Activated naive CD8-positive, alpha-beta T cell (primary cell): ENCODE measurements around the gene MORF4L2.

Experiments used
- H3K27ac Mint-ChIP-seq: one replicate; pipeline ENCODE4 v1.8.0; 2021; ENCODE audit warnings: mixed read lengths
- H3K27me3 Mint-ChIP-seq: one replicate; pipeline ENCODE4 v1.8.0; 2021; ENCODE audit warnings: mixed read lengths
- H3K36me3 Mint-ChIP-seq: one replicate; pipeline ENCODE4 v1.8.0; 2021; ENCODE audit warnings: mixed read lengths
- H3K4me1 Mint-ChIP-seq: one replicate; pipeline ENCODE4 v1.8.0; 2021; ENCODE audit warnings: low read depth, mixed read lengths
- H3K4me3 Mint-ChIP-seq: one replicate; pipeline ENCODE4 v1.8.0; 2021; ENCODE audit warnings: mild to moderate bottlenecking, mixed read lengths
- H3K9me3 Mint-ChIP-seq: one replicate; pipeline ENCODE4 v1.8.0; 2021; ENCODE audit warnings: low read depth, mixed read lengths

The MORF4L2 gene, protein sequence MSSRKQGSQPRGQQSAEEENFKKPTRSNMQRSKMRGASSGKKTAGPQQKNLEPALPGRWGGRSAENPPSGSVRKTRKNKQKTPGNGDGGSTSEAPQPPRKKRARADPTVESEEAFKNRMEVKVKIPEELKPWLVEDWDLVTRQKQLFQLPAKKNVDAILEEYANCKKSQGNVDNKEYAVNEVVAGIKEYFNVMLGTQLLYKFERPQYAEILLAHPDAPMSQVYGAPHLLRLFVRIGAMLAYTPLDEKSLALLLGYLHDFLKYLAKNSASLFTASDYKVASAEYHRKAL

DNA sequence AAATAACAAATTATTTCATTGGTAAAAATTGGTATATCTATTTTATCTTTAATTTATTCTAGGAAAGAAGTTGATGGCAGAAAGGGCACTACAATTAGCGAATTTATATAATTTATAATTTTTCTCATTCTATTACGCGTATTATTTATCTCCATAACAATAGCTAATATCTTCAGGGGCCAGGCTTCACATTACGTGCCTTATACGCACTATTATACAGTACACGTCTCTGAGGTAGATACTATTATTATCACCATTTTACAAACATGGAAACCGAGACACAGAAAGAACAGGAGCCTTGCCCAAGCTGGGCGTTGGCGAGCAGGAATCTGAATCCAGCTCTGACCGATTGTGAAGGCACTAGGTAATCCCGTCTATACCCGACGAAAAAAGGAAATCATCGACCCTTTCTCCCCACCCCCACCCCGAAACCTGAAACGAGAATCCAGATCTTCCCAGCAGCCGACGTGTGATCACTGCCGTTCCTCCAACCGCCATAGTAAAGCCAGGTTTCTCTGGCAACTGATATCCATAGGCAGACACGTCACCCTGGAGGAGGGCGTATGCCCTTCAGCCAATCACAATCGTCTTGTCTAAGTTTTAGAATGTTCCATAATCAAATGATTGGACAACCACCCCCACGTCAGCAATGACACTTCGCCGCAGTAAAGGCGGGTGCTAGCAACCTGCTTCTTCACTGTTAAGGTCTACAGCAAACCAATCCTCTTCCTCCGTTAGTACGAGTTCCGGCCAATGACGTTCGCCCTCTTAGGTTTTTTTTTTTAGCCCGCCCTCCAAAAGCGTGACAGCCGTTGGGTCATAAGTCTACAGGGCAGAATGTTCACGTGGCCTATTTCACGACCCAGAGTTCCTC is at the start of gene MORF4L2:
Gene MORF4L2, minus strand, starts transcription at position 501 of the 874 bp plus-strand sequence. CDS start 9,672 bp downstream, outside the sequence.
- H3K27ac Mint-ChIP-seq, result peak within 1 kb of the TSS; percentile 77

DNA sequence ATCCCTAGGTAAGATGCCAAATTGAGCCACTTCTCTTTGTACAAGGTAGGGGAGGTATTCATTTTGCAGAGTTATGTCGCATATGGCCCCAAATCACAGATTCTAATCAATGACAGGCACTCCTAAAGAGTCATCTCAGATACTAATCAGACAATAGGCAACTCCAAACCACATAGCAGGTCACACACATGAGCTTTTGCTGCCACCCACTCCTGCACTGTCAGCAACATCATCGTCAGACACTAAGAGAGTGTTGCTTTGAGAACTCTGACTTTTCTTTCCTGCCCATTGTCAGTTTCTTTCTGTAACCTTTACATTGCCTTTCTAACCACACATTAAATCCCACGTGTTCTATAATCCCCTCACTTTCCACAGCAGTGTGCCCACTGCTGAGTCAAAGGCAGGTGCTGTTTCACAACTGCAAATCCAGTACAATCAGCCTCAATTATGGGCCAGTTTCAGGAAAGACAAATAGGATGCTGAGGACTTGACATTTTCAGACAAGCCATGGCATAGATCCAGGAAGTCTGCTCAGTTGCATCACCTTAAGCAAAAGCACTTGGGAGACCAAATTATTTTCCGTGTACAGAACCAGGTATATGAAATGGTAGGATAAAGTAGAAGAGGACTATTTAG is 47.7 kb upstream of the MORF4L2 start:
- Mint-ChIP-seq H3K4me1 (no peaks in the 10 kb centered on the region), H3K36me3 (no peaks in the 10 kb centered on the region), H3K9me3 (no peaks in the 10 kb centered on the region), H3K27me3 (no peaks in the 10 kb centered on the region), H3K27ac (no peak overlapping the region), H3K4me3 (no peak overlapping the region)

More for the DNA sequence above, at the start of gene MORF4L2:
- peaks cover 14% of the 10 kb centered on the region for H3K4me1 Mint-ChIP-seq
- H3K9me3 Mint-ChIP-seq, result no peaks in the 10 kb centered on the region
- no peaks in the 10 kb centered on the region for H3K27me3 Mint-ChIP-seq
- no peak within 1 kb of the TSS for H3K4me3 Mint-ChIP-seq
- H3K36me3 Mint-ChIP-seq, result no peaks in the 10 kb centered on the region

DNA sequence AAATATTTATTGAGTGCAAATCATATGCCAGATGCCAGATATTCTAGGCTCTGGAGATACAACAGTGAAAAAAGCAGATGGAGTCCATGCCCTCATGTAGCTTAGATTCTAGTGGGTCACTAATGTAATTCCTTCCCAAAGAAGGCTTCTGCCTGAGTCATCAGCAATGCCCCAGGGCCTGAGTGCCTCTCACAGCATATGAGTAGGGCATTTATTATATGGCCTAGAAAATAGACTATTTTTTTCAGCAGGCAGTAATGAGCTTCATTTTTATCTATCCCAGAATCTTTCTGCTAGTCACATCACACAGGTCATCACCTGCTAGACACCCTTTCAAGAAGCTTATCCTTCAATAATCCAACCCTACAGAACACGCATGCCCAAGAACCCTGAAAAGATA is 46.5 kb upstream of the MORF4L2 start:
- no peaks in the 10 kb centered on the region for H3K4me1 Mint-ChIP-seq
- H3K27me3 Mint-ChIP-seq, result no peaks in the 10 kb centered on the region
- H3K36me3 Mint-ChIP-seq, result no peaks in the 10 kb centered on the region
- H3K9me3 Mint-ChIP-seq, result no peaks in the 10 kb centered on the region
- H3K4me3 Mint-ChIP-seq, result no peak overlapping the region
- H3K27ac Mint-ChIP-seq, result no peak overlapping the region

DNA sequence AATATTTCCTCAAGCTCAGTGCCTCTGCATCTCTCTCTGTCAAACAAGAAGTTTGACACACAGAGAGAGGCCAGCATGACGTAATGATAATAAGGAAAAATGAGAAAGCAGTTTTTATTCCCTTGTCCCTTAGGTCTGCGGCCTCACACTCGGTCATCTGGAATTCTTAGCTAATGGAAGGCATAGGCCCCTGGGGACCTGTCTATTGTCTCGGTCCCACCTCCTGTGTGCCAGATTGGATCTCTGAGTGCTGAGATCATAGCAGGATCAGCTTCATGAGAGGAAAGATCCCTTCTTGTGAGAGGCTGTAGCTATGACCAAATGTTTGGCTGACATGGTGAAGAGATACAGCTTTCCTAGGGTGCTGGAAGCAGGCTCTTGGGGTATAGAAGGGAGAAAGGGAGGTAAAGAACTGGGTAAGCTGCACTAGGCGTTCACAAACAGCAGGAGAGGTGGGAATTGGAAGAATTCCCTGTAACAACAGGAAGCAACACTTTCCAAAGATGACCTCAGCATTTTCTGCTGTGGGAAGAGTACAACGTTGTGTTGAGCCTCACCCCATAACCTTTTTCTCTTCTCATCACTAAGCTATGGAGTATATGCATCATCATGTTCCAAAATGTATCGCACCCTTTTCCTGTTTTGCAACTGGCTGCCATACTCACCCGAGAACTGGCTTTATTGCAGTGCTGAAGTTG is 44.4 kb upstream of the MORF4L2 start:
- no peak overlapping the region for H3K4me3 Mint-ChIP-seq
- no peaks in the 10 kb centered on the region for H3K36me3 Mint-ChIP-seq
- H3K4me1 Mint-ChIP-seq, result no peaks in the 10 kb centered on the region
- H3K27me3 Mint-ChIP-seq, result no peaks in the 10 kb centered on the region
- H3K9me3 Mint-ChIP-seq, result no peaks in the 10 kb centered on the region
- H3K27ac Mint-ChIP-seq, result no peak overlapping the region

DNA sequence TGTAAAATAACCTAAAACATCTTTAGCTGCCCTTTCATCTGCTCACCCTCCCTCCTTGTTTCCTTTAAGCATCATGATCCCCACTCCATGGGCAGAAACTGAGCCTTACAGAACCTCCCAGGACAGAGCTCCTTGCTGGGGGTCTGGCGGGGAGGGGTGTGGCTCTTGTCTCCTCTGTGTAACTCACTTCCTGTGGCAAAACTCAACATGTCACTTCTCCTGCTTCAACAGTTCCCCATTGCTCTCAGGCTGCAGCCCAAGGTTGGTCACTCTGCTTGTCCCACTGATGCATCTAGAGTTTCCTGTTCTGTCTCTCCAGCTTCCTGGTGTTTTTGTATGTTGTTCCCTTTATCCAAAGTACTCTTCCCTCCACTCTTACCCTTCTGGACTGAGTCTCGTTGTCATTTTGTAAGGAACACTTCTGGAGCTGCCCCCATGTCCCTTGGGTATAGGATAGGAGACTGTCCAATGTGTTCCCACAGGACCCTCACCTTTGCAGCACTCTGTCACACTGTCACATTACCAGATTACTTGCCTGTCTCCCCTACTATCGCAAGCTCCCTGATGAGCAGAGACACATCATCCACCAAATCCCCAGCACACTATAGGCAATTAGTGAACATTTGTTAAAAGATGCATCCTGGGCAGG is 43.8 kb upstream of the MORF4L2 start:
- no peaks in the 10 kb centered on the region for H3K27me3 Mint-ChIP-seq
- H3K4me1 Mint-ChIP-seq, result no peaks in the 10 kb centered on the region
- H3K27ac Mint-ChIP-seq, result no peak overlapping the region
- no peaks in the 10 kb centered on the region for H3K9me3 Mint-ChIP-seq
- H3K4me3 Mint-ChIP-seq, result no peak overlapping the region
- no peaks in the 10 kb centered on the region for H3K36me3 Mint-ChIP-seq

DNA sequence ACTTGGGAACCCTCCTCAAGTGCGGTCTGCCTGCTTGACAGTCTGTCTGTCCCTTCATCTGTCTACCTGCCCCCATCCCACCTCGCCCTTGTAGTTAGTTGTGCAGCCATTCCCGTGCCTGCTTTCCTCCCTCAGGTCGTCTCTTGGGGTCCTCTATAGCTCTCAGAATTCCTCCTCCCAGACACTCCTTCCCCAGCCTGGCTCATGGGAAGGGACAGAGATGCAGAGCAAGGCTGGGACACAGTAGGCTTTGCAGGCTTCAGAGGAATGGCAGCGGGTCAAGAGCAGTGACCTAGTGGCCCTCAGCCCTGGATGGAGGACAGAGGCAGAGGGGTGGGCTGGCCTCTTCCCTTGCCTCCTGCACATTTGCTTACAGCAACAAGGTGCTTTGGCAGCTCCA is 42.5 kb upstream of the MORF4L2 start:
- no peaks in the 10 kb centered on the region for H3K9me3 Mint-ChIP-seq

DNA sequence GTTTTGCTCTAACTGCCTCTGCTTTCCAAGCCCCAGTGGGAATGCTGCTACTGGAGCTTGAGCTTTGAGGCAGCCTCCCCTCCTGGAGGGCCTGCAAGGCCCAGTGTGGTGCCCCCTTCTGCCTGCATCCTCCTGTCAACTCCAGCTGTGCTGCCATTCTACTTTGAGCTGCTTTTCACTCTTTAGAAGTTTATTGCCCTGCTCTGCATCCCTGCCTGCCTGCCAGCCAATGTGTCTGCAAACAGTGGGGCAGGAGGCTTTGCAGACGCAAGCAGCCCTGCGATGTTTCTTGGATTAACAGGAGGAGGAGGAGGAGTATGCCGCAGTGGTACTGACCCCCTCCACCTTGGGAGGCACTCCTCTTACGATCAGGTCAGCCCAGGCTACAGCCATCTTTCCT is 40.6 kb upstream of the MORF4L2 start:
- Mint-ChIP-seq H3K36me3 (no peaks in the 10 kb centered on the region), H3K27ac (no peak overlapping the region), H3K4me3 (no peak overlapping the region), H3K9me3 (no peaks in the 10 kb centered on the region), H3K27me3 (no peaks in the 10 kb centered on the region), H3K4me1 (no peaks in the 10 kb centered on the region)

More for the DNA sequence above, 42.5 kb upstream of the MORF4L2 start:
- H3K4me3 Mint-ChIP-seq, result no peak overlapping the region
- no peaks in the 10 kb centered on the region for H3K27me3 Mint-ChIP-seq
- no peaks in the 10 kb centered on the region for H3K36me3 Mint-ChIP-seq
- H3K27ac Mint-ChIP-seq, result no peak overlapping the region
- no peaks in the 10 kb centered on the region for H3K4me1 Mint-ChIP-seq

DNA sequence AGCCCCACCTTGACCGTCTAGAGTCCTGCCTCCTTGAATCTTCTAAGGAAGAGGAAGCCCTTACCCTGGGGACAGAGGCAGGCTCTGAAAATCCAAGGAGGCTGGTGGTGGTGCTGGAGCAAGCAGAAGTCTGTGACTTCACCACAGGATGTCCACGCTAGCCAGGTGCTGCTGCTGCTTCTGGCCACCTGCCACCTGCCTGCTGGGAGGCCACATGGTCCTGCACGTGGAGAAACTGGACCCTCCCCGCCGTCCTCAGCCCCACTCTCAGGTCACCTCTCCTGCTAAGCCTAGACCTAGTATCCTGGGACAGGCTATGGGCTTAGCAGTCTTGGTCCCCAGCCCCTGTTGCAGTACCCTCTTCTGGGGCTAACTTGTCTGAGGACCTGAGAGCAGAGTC is 40.0 kb upstream of the MORF4L2 start:
- Mint-ChIP-seq H3K36me3 (no peaks in the 10 kb centered on the region), H3K4me3 (no peak overlapping the region), H3K4me1 (no peaks in the 10 kb centered on the region), H3K27me3 (no peaks in the 10 kb centered on the region), H3K9me3 (no peaks in the 10 kb centered on the region), H3K27ac (no peak overlapping the region)

DNA sequence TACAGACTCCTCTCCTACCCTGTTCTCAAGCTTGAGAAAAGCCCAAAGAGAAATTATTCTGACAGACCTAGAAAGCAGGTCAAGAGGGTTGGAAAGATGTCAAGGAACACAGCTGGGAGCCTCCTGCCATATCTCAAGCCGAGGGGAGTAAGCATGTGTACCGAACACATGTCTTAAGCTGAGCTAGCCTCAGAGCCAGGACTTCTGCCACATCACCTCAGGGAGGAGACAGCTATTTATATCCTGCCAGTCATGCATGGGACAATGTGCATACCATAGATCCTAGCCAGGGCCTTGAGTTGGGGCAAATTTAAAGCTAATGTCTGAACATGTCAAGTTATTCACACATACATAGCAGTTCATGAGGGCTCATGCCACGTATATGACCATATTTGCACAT is 36.0 kb upstream of the MORF4L2 start:
- H3K27ac Mint-ChIP-seq, result no peak overlapping the region
- H3K9me3 Mint-ChIP-seq, result no peaks in the 10 kb centered on the region
- H3K27me3 Mint-ChIP-seq, result no peaks in the 10 kb centered on the region
- H3K4me1 Mint-ChIP-seq, result no peaks in the 10 kb centered on the region
- H3K36me3 Mint-ChIP-seq, result no peaks in the 10 kb centered on the region
- no peak overlapping the region for H3K4me3 Mint-ChIP-seq

DNA sequence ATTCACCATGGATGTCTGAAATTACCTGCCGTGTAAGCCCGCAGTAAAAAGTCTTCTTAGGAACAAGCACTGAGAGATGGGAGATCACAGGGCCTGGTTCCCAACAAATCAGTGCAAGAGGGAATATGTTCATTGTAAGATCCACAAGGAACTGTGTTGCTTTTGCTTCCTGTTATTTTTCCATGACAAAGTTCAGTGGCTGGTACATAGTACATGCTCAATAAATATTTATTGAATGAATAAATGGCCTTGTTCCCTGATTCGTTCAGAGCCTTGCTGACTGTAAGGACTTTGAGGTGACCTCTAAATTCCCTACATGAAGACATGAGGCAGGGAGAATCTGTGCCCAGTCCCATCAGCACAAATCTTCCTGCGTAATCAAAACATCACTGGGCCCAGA is 31.6 kb upstream of the MORF4L2 start:
- no peaks in the 10 kb centered on the region for H3K9me3 Mint-ChIP-seq
- no peaks in the 10 kb centered on the region for H3K27me3 Mint-ChIP-seq
- no peaks in the 10 kb centered on the region for H3K36me3 Mint-ChIP-seq
- no peaks in the 10 kb centered on the region for H3K4me1 Mint-ChIP-seq
- H3K27ac Mint-ChIP-seq, result no peak overlapping the region
- H3K4me3 Mint-ChIP-seq, result no peak overlapping the region

DNA sequence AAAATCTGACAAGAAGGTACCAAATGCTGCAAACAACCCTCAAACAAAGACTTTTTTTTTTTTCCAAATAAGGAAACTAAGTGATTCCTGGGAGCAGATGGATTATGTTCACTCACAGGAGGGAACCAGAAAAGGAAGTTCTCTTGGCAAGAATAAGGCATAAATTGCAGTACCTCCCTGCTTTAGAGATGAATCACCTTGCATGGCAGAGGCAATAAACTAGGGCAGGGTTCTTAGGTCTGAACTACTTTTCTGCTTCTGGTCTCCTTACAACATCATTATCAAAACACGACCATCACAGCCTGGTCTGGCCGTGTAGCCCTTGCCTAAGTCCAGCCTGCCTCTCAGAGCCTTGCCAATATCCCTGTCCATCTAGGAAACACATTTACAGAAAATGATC is 30.5 kb upstream of the MORF4L2 start:
- Mint-ChIP-seq H3K9me3 (no peaks in the 10 kb centered on the region), H3K27me3 (no peaks in the 10 kb centered on the region), H3K4me3 (no peak overlapping the region), H3K36me3 (no peaks in the 10 kb centered on the region), H3K27ac (no peak overlapping the region), H3K4me1 (no peaks in the 10 kb centered on the region)

DNA sequence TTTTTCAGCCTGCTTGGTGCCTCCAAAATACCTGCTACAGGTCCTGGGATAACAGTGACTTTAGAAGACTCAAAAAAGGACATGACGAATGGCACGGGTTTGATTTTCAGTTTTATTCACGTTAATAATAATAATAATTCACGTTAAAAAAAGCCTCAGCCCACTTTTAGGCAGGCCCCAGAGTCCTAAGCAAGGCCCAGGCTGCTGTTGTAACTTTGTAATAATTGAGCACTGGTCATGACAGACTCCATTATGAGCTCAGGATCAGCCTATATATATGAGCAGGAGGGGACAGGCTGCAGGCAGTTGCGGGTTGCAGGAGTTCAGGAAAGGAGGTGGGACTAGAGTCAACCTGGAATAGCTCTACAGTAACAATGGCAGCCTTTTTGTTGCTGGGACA is 24.1 kb upstream of the MORF4L2 start, which contains the start of gene TMEM31:
Gene TMEM31, plus strand, starts transcription at position 301 of the 400 bp plus-strand sequence. CDS start 1,350 bp downstream, outside the sequence.
- H3K4me3 Mint-ChIP-seq, result no peak within 1 kb of the TSS
- H3K4me1 Mint-ChIP-seq, result no peaks in the 10 kb centered on the region
- H3K27ac Mint-ChIP-seq, result no peak within 1 kb of the TSS
- H3K27me3 Mint-ChIP-seq, result no peaks in the 10 kb centered on the region
- no peaks in the 10 kb centered on the region for H3K9me3 Mint-ChIP-seq
- H3K36me3 Mint-ChIP-seq, result no peaks in the 10 kb centered on the region

DNA sequence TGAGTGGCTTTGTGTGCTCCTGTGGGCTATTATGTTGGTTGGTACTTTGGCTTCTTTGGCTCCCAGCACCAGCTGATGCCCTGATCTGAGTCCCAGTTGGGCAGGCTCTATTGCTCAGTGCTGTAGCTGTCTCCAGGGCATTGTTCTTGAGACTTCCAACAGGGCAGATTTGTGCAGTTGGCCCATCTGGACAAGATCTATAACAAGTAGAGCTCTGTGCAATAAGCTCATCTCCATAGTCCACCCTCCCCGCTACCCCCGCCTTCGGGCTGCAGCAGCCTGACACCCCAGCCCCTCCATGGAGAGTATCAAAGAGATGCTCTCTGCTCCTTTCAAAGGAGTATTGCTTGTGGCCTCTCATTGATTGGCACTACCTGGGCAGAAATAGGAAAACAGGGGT is 18.4 kb upstream of the MORF4L2 start:
- Mint-ChIP-seq H3K9me3 (no peaks in the 10 kb centered on the region), H3K36me3 (no peaks in the 10 kb centered on the region), H3K27me3 (peaks cover under 1% of the 10 kb centered on the region), H3K4me1 (no peaks in the 10 kb centered on the region), H3K4me3 (no peak overlapping the region), H3K27ac (no peak overlapping the region)

DNA sequence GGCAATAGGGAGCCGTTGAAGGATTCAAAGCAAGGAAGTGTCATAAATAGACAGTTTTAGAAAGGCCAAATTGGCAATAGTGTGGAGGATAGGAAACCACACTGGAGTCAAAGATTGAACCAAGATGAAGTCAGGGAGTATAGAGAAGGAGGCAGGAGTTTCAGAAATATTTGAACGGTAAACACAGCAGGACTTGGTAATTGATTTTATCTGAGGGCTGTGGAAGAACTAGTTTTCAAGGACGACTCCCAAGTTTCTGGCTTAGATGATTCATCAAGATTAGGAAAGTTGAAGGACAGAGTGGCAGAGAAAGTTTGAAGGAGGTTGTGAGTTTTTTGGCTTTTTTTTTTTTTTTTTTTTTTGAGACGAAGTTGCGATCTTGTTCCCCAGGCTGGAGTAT is 12.7 kb upstream of the MORF4L2 start:
- no peak overlapping the region for H3K27ac Mint-ChIP-seq
- H3K9me3 Mint-ChIP-seq, result no peaks in the 10 kb centered on the region
- peaks cover 1% of the 10 kb centered on the region for H3K27me3 Mint-ChIP-seq
- H3K4me3 Mint-ChIP-seq, result no peak overlapping the region
- peaks cover 3% of the 10 kb centered on the region for H3K36me3 Mint-ChIP-seq
- H3K4me1 Mint-ChIP-seq, result peaks cover 9% of the 10 kb centered on the region
